Mucosa of descending colon (tissue), 3 donors: Measurements from ENCODE around the gene SULT1E1. TPM values are rescaled to one million over a fixed set of nuclear protein-coding genes. Genes with fewer than 3 reads are reported as not detected.

ENCODE experiments used
- ATAC-seq: fragments of 200-7000 bp; cut with Tn5 transposase; one replicate; pipeline ENCODE4 v1.9.1; 2020; ENCODE audit warnings: mild to moderate bottlenecking, moderate library complexity
- DNase-seq, 3 donors: peaks; one replicate each; pipeline ENCODE4 v3.0.0-alpha.2; 2020
- H3K36me3 ChIP-seq: fragments of 200-600 bp; one replicate; pipeline ENCODE4 v1.8.0; 2021; ENCODE audit warnings: low read depth, mild to moderate bottlenecking
- H3K4me1 ChIP-seq: fragments of 200-600 bp; one replicate; pipeline ENCODE4 v1.8.0; 2021; ENCODE audit warnings: low read depth, mild to moderate bottlenecking
- H3K4me3 ChIP-seq: fragments of 200-600 bp; one replicate; pipeline ENCODE4 v1.8.0; 2021; ENCODE audit warnings: mild to moderate bottlenecking
- H3K9me3 ChIP-seq: fragments of 200-600 bp; one replicate; pipeline ENCODE4 v1.8.0; 2021; ENCODE audit warnings: mild to moderate bottlenecking
- intact Hi-C, 2 donors: fragments of 100-400 bp; cut with DNase I in 1 of 2; cut with micrococcal nuclease in 1 of 2; formaldehyde crosslinking; loops; one replicate each; pipeline versions ENCODE4 v1.11.0 to v1.11.1; 2022; cut with DNase I, micrococcal nuclease
- total RNA-seq, 3 donors: library from RNA; stranded (reverse); fragmentation: NEBNext Ultra II Directional in 2 of 3; extraction: Animal tissue kit (Norgen Biotek cat#: 25700) in 2 of 3; gene quantifications; one replicate each; pipeline versions ENCODE4 v1.2.1 to v1.2.4, GENCODE V29; 2021 to 2023
- TF ChIP-seq, protein P1 (sequence below): fragments of 200-600 bp; IDR thresholded peaks from one replicate; pipeline ENCODE4 v1.8.0; 2022; ENCODE audit warnings: antibody characterized with exemption, mild to moderate bottlenecking
- donor health status: DM: no; HTN: no; CAD: no; lungs with moderate emphysema.
- donor health status: DM: no; HTN: no; CAD: no.
- donor health status: DM: no; HTN: yes; CAD: no.

SULT1E1 gene
- total RNA-seq, 3 donors from 2014 or later = 0.26 TPM; not detected in 2

DNA sequence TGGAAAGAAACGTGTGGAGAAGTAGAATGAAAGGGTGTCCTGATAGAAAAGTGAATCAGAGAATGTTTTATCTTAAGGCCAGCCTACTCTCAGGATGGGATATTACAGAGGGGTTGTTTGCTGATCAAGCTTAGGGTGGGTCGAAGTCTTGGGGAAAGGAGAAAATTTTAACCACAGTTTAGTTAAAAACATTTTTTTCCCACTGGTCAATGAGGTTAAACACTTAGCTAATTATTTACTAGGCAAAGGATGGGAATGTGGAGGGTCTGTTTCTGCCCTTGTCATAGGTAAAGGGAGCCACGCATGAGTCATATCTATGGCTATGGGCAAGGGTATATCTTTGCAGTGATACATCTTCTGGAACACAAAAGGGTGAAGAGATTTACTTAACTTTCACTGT lies 16.1 kb upstream of the SULT1E1 start:
- Histone ChIP-seq H3K36me3 (no peaks in the 10 kb centered on the region), H3K9me3 (no peaks in the 10 kb centered on the region), H3K4me3 (no peak overlapping the region), H3K4me1 (no peaks in the 10 kb centered on the region)
- intact Hi-C loops = no loop called here
- DNase-seq (no peak), ATAC-seq (no peak)
- TF ChIP-seq, protein P1, sequence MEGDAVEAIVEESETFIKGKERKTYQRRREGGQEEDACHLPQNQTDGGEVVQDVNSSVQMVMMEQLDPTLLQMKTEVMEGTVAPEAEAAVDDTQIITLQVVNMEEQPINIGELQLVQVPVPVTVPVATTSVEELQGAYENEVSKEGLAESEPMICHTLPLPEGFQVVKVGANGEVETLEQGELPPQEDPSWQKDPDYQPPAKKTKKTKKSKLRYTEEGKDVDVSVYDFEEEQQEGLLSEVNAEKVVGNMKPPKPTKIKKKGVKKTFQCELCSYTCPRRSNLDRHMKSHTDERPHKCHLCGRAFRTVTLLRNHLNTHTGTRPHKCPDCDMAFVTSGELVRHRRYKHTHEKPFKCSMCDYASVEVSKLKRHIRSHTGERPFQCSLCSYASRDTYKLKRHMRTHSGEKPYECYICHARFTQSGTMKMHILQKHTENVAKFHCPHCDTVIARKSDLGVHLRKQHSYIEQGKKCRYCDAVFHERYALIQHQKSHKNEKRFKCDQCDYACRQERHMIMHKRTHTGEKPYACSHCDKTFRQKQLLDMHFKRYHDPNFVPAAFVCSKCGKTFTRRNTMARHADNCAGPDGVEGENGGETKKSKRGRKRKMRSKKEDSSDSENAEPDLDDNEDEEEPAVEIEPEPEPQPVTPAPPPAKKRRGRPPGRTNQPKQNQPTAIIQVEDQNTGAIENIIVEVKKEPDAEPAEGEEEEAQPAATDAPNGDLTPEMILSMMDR = no peak

GRCh38 chr4:69875576-69875975 lies 15.6 kb upstream of the SULT1E1 start:
- peak; percentile 42 for ATAC-seq
- intact Hi-C loops = no loop called here
- H3K9me3 ChIP-seq = no peaks in the 10 kb centered on the region
- no peak for DNase-seq
- no peaks in the 10 kb centered on the region for H3K36me3 ChIP-seq
- TF ChIP-seq, protein P1 = no peak
- H3K4me1 ChIP-seq = no peaks in the 10 kb centered on the region
- no peak overlapping the region for H3K4me3 ChIP-seq

- H3K4me3 ChIP-seq = no peak overlapping the region
- no peak for DNase-seq
- TF ChIP-seq, protein P1 = no peak
- no peaks in the 10 kb centered on the region for H3K36me3 ChIP-seq
- no peaks in the 10 kb centered on the region for H3K9me3 ChIP-seq
- no peaks in the 10 kb centered on the region for H3K4me1 ChIP-seq
- intact Hi-C loops = no loop called here
- no peak for ATAC-seq
Measured at GRCh38 chr4:69874507-69874906, 14.6 kb upstream of the SULT1E1 start.

DNA sequence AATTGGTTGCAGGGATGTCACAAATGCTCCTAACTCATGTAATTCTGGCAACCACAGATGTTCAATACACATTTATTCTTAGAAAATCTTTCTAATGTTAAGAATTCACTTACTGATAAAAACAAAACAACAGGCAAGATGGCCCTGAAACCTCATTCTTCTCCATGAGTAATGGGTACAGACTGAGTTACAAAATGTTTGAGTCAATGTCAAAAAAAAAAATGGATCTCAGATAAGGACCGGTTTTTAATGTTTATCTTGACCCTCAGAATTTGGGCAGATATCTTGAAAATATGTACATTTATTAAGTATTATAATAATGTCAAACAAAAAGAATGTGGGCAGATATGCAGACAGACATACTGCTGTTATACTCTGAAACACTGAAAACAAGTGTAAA lies 1.8 kb upstream of the SULT1E1 start:
- Histone ChIP-seq H3K4me1 (no peaks in the 10 kb centered on the region), H3K4me3 (no peak overlapping the region), H3K36me3 (no peaks in the 10 kb centered on the region), H3K9me3 (no peaks in the 10 kb centered on the region)
- ATAC-seq = no peak
- DNase-seq = no peak
- intact Hi-C loops = no loop called here
- TF ChIP-seq, protein P1 = no peak

GRCh38 chr4:69860521-69861298 lies 765 bp upstream of the SULT1E1 start:
- ATAC-seq = no peak
- intact Hi-C loops = no loop called here
- Histone ChIP-seq H3K36me3 (no peaks in the 10 kb centered on the region), H3K9me3 (no peaks in the 10 kb centered on the region), H3K4me1 (no peaks in the 10 kb centered on the region), H3K4me3 (no peak overlapping the region)
- TF ChIP-seq, protein P1 = no peak
- DNase-seq = no peak
